GM12878 (cell line): ENCODE data around the gene HEMK1. TPM values are rescaled to one million over a fixed set of nuclear protein-coding genes. Genes with fewer than 3 reads are reported as not detected.

Experiments
- ASH2L ChIP-seq: fragments of 300-600, 200-600 bp; sonication (generic); IDR thresholded peaks from 2 replicates; pipeline ENCODE4 v1.6.1; 2017; ENCODE audit warnings: low read depth, mild to moderate bottlenecking, borderline replicate concordance
- ATF2 ChIP-seq: IDR thresholded peaks from 2 replicates; pipeline ENCODE4 v1.6.1; 2012; ENCODE audit warnings: low read length, inconsistent platforms
- BHLHE40 ChIP-seq, 2 experiments: fragments of 450-650 bp in 1 of 2; IDR thresholded peaks; 2 replicates each; pipeline ENCODE4 v1.6.1; 2011 to 2017; ENCODE audit warnings: low read depth in 2 of 2, borderline replicate concordance in 1 of 2, improper control_type of control experiment in 1 of 2, low read length in 1 of 2, mild to moderate bottlenecking in 1 of 2
- BMI1 ChIP-seq: fragments of 450-650 bp; IDR thresholded peaks from 2 replicates; pipeline ENCODE4 v1.6.1; 2016; ENCODE audit warnings: mild to moderate bottlenecking, moderate library complexity, borderline replicate concordance
- CBX5 ChIP-seq: sonication (generic); IDR thresholded peaks from 2 replicates; pipeline ENCODE4 v1.6.1; 2016; ENCODE audit warnings: low read depth, moderate library complexity, mild to moderate bottlenecking, inconsistent platforms
- CREM ChIP-seq: IDR thresholded peaks from 2 replicates; pipeline ENCODE4 v1.6.1; 2014; ENCODE audit warnings: antibody characterized with exemption, low read depth
- GATAD2B ChIP-seq: fragments of 450-650 bp; conservative IDR thresholded peaks from 2 replicates; pipeline ENCODE4 v1.6.1; 2017; ENCODE audit warnings: low read depth, mild to moderate bottlenecking, moderate library complexity
- KAT2A ChIP-seq: conservative IDR thresholded peaks from 2 replicates; pipeline ENCODE4 v1.6.1; 2011; ENCODE audit warnings: low read depth, low read length; ENCODE audit not compliant: control insufficient read depth
- KDM1A ChIP-seq: fragments of 200-600 bp; sonication (generic); IDR thresholded peaks from 2 replicates; pipeline ENCODE4 v1.6.1; 2016; ENCODE audit warnings: borderline replicate concordance
- RAD51 ChIP-seq: fragments of 450-650 bp; IDR thresholded peaks from 2 replicates; pipeline ENCODE4 v1.6.1; 2016; ENCODE audit warnings: moderate library complexity, mild to moderate bottlenecking, inconsistent platforms
- SUPT20H ChIP-seq: IDR thresholded peaks from 2 replicates; pipeline ENCODE4 v1.6.1; 2011; ENCODE audit warnings: low read depth, mild to moderate bottlenecking, low read length, moderate library complexity, borderline replicate concordance; ENCODE audit not compliant: control insufficient read depth
- WRNIP1 ChIP-seq: IDR thresholded peaks from 2 replicates; pipeline ENCODE4 v1.6.1; 2011; ENCODE audit warnings: low read depth, low read length, improper control_type of control experiment, borderline replicate concordance
- YBX1 ChIP-seq: fragments of 450-650 bp; IDR thresholded peaks from 2 replicates; pipeline ENCODE4 v1.6.1; 2016; ENCODE audit warnings: antibody characterized with exemption
- polyA plus RNA-seq, 11 experiments: library from polyadenylated mRNA; depleted of rRNA in 4 of 11; unstranded in 6 of 11; stranded (reverse) in 5 of 11; fragments of >200 nt; fragmentation: Nextera tagmentation in 4 of 11; fragmentation: Illumina TruSeq in 1 of 11; extraction: Ambion mirVana in 4 of 11; extraction: Trizol in 1 of 11; gene quantifications; 1 replicate in 1 of 11; 2 replicates in 10 of 11; pipeline versions ENCODE4 v1.2.1 to v1.2.3, GENCODE V29; 2011 to 2016; ENCODE audit warnings: inconsistent platforms in 2 of 11, missing spikeins in 2 of 11, low read depth in 1 of 11
- total RNA-seq, 4 experiments: library from RNA; depleted of rRNA in 3 of 4; stranded (reverse); fragments of >200 nt in 3 of 4; fragmentation: Illumina TruSeq in 1 of 4; extraction: Trizol in 1 of 4; gene quantifications; 2 replicates each; pipeline versions ENCODE4 v1.2.1 to v1.2.3, GENCODE V29; 2013 to 2021
- TF ChIP-seq, protein P1 (sequence below): IDR thresholded peaks from 2 replicates; pipeline ENCODE4 v1.6.1; 2012; ENCODE audit warnings: improper control_type of control experiment, low read depth, low read length; ENCODE audit not compliant: insufficient replicate concordance
- TF ChIP-seq, protein P2 (sequence below), 3 experiments: IDR thresholded peaks in 2 of 3; conservative IDR thresholded peaks in 1 of 3; 2 replicates each; pipeline ENCODE4 v1.5.1; 2011; ENCODE audit warnings: low read depth in 3 of 3, low read length in 3 of 3, mild to moderate bottlenecking in 3 of 3, control low read depth in 2 of 3, moderate library complexity in 2 of 3, inconsistent platforms in 1 of 3, mixed read lengths in 1 of 3; ENCODE audit not compliant: control insufficient read depth in 2 of 3, insufficient read depth in 1 of 3; ENCODE audit errors: extremely low read depth in 1 of 3
- TF ChIP-seq, protein P3 (sequence below): fragments of 450-650 bp; conservative IDR thresholded peaks from 2 replicates; pipeline ENCODE4 v1.6.1; 2017; ENCODE audit warnings: mild to moderate bottlenecking, moderate library complexity
- TF ChIP-seq, protein P4 (sequence below): fragments of 450-650 bp; IDR thresholded peaks from 2 replicates; pipeline ENCODE4 v1.6.1; 2014; ENCODE audit warnings: mild to moderate bottlenecking

Gene HEMK1
- total and polyA plus RNA-seq, 10 of the 15 experiments (the other 5 are each of a cell fraction or from before 2014, with no cell fraction given), result 2.8 to 19.0 (median 12.0) TPM

DNA sequence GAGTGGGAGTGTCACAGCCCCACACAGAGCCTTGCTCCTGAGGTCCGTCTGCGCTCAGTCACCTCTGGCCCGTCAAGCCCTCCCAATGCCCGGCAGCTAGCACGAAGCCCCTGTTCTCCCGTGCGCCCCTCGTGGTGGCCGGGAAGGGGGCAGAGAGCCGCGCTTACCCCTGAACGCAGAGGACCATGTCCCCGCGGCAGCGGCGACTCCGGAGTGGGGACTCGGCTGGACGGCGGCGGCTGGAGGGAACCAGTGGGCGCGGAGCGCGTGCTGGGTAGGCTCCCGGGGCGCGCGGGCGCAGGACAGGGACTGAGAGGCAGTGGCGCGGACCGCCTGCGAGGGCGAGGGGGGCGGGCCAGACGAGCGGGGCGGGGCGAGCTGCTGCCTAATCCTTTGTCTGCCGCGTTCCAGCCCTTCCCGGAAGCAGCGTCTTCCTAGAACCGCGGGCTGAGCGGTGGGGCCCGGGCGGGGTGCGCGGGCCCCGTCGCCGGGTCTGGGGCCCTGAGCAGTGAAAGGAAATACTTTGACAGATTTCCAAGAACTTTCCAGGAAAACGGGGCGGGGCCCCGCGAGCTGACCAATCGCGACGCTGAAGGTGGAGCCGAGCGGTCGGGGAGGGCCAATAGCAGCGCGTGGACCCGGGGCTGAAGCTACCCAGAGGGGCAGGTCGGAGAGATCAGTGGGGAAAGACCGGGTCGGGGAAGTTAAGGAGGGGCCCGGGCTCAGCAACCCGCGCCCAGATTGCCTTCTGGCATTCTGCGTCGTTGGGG lies 42.3 kb downstream of the HEMK1 start, which contains the start of gene CISH (continued):
- TF ChIP-seq, protein P1, sequence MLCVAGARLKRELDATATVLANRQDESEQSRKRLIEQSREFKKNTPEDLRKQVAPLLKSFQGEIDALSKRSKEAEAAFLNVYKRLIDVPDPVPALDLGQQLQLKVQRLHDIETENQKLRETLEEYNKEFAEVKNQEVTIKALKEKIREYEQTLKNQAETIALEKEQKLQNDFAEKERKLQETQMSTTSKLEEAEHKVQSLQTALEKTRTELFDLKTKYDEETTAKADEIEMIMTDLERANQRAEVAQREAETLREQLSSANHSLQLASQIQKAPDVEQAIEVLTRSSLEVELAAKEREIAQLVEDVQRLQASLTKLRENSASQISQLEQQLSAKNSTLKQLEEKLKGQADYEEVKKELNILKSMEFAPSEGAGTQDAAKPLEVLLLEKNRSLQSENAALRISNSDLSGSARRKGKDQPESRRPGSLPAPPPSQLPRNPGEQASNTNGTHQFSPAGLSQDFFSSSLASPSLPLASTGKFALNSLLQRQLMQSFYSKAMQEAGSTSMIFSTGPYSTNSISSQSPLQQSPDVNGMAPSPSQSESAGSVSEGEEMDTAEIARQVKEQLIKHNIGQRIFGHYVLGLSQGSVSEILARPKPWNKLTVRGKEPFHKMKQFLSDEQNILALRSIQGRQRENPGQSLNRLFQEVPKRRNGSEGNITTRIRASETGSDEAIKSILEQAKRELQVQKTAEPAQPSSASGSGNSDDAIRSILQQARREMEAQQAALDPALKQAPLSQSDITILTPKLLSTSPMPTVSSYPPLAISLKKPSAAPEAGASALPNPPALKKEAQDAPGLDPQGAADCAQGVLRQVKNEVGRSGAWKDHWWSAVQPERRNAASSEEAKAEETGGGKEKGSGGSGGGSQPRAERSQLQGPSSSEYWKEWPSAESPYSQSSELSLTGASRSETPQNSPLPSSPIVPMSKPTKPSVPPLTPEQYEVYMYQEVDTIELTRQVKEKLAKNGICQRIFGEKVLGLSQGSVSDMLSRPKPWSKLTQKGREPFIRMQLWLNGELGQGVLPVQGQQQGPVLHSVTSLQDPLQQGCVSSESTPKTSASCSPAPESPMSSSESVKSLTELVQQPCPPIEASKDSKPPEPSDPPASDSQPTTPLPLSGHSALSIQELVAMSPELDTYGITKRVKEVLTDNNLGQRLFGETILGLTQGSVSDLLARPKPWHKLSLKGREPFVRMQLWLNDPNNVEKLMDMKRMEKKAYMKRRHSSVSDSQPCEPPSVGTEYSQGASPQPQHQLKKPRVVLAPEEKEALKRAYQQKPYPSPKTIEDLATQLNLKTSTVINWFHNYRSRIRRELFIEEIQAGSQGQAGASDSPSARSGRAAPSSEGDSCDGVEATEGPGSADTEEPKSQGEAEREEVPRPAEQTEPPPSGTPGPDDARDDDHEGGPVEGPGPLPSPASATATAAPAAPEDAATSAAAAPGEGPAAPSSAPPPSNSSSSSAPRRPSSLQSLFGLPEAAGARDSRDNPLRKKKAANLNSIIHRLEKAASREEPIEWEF, result no peak
- TF ChIP-seq KDM1A, result no peak
- TF ChIP-seq, protein P2, sequence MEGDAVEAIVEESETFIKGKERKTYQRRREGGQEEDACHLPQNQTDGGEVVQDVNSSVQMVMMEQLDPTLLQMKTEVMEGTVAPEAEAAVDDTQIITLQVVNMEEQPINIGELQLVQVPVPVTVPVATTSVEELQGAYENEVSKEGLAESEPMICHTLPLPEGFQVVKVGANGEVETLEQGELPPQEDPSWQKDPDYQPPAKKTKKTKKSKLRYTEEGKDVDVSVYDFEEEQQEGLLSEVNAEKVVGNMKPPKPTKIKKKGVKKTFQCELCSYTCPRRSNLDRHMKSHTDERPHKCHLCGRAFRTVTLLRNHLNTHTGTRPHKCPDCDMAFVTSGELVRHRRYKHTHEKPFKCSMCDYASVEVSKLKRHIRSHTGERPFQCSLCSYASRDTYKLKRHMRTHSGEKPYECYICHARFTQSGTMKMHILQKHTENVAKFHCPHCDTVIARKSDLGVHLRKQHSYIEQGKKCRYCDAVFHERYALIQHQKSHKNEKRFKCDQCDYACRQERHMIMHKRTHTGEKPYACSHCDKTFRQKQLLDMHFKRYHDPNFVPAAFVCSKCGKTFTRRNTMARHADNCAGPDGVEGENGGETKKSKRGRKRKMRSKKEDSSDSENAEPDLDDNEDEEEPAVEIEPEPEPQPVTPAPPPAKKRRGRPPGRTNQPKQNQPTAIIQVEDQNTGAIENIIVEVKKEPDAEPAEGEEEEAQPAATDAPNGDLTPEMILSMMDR (IDR thresholded peaks at IDR 0.05 in 2 of 3, conservative IDR thresholded peaks at IDR 0.05 in 1 of 3; ENCODE audit: control insufficient read depth in 2 of 3, extremely low read depth in 1 of 3, insufficient read depth in 1 of 3, low read depth in 3 of 3, low read length in 3 of 3), result peak; percentile 35 to 61 (median 52)
- no peak for TF ChIP-seq ATF2
- no peak for TF ChIP-seq KAT2A
- TF ChIP-seq, protein P3, sequence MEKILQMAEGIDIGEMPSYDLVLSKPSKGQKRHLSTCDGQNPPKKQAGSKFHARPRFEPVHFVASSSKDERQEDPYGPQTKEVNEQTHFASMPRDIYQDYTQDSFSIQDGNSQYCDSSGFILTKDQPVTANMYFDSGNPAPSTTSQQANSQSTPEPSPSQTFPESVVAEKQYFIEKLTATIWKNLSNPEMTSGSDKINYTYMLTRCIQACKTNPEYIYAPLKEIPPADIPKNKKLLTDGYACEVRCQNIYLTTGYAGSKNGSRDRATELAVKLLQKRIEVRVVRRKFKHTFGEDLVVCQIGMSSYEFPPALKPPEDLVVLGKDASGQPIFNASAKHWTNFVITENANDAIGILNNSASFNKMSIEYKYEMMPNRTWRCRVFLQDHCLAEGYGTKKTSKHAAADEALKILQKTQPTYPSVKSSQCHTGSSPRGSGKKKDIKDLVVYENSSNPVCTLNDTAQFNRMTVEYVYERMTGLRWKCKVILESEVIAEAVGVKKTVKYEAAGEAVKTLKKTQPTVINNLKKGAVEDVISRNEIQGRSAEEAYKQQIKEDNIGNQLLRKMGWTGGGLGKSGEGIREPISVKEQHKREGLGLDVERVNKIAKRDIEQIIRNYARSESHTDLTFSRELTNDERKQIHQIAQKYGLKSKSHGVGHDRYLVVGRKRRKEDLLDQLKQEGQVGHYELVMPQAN, result no peak; the same call in 1 of the 2 replicates
- no peak for TF ChIP-seq CBX5
- no peak for TF ChIP-seq WRNIP1
- TF ChIP-seq GATAD2B, result peak; percentile 67
- no peak for TF ChIP-seq BMI1
- TF ChIP-seq SUPT20H, result no peak
- TF ChIP-seq, protein P4, sequence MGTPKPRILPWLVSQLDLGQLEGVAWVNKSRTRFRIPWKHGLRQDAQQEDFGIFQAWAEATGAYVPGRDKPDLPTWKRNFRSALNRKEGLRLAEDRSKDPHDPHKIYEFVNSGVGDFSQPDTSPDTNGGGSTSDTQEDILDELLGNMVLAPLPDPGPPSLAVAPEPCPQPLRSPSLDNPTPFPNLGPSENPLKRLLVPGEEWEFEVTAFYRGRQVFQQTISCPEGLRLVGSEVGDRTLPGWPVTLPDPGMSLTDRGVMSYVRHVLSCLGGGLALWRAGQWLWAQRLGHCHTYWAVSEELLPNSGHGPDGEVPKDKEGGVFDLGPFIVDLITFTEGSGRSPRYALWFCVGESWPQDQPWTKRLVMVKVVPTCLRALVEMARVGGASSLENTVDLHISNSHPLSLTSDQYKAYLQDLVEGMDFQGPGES, result peak; percentile 35; the same call in 1 of the 2 replicates
- no peak for TF ChIP-seq ASH2L
- TF ChIP-seq BHLHE40 (IDR thresholded peaks at IDR 0.05; ENCODE audit: borderline replicate concordance in 1 of 2, low read depth in 2 of 2, low read length in 1 of 2), result peak; percentile 18 to 75; a peak in 3 of 4 replicates
- TF ChIP-seq RAD51, result no peak
- no peak for TF ChIP-seq YBX1
- TF ChIP-seq CREM, result no peak
